Breast epithelium (tissue), 3 donors: ENCODE measurements around the gene SMIM28.

ENCODE experiments used
- POLR2AphosphoS5 ChIP-seq, 3 donors: sonication (generic); formaldehyde crosslinking; IDR thresholded peaks; one replicate each; pipeline ENCODE4 v1.6.1; 2017; ENCODE audit warnings: antibody characterized with exemption in 3 of 3
- TF ChIP-seq, protein P1 (sequence below), 3 donors: fragments of 450-650 bp; IDR thresholded peaks; one replicate each; pipeline ENCODE4 v1.5.1; 2016 to 2017; ENCODE audit warnings: antibody characterized with exemption in 3 of 3, mild to moderate bottlenecking in 3 of 3, moderate library complexity in 3 of 3

- TF ChIP-seq, protein P1, sequence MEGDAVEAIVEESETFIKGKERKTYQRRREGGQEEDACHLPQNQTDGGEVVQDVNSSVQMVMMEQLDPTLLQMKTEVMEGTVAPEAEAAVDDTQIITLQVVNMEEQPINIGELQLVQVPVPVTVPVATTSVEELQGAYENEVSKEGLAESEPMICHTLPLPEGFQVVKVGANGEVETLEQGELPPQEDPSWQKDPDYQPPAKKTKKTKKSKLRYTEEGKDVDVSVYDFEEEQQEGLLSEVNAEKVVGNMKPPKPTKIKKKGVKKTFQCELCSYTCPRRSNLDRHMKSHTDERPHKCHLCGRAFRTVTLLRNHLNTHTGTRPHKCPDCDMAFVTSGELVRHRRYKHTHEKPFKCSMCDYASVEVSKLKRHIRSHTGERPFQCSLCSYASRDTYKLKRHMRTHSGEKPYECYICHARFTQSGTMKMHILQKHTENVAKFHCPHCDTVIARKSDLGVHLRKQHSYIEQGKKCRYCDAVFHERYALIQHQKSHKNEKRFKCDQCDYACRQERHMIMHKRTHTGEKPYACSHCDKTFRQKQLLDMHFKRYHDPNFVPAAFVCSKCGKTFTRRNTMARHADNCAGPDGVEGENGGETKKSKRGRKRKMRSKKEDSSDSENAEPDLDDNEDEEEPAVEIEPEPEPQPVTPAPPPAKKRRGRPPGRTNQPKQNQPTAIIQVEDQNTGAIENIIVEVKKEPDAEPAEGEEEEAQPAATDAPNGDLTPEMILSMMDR (IDR thresholded peaks at IDR 0.05), result no peak
- TF ChIP-seq POLR2AphosphoS5 (IDR thresholded peaks at IDR 0.05), result no peak
These were observed 37.4 kb downstream of the SMIM28 start for GRCh38 chr6:138415125-138415524.
